GM13976 (cell line): ENCODE data around the gene FYTTD1.

Experiments
- DNase-seq: peaks from one replicate; pipeline ENCODE4 v3.0.0; 2012; ENCODE audit warnings: low spot score
- CTCF ChIP-seq: IDR thresholded peaks from 2 replicates; pipeline ENCODE4 v1.5.1; 2012; ENCODE audit warnings: borderline replicate concordance, mild to moderate bottlenecking; ENCODE audit not compliant: insufficient read depth; ENCODE audit errors: extremely low read depth, missing control alignments, control extremely low read depth
- in situ Hi-C: fragments of 300-500 bp; cut with MboI; formaldehyde crosslinking; loops from one replicate; pipeline ENCODE4 v1.12.0; 2022; ENCODE audit warnings: low sequenced_read_pairs, mixed read lengths, inconsistent platforms; ENCODE audit not compliant: unreplicated experiment

FYTTD1 gene

GRCh38 chr3:197807969-197808587 is 58.4 kb downstream of the FYTTD1 start:
- no peak for DNase-seq
- no peak for TF ChIP-seq CTCF
- in situ Hi-C loops = no loop called here

- no peak for DNase-seq
Measured at GRCh38 chr3:197809356-197810020, 59.8 kb downstream of the FYTTD1 start.

GRCh38 chr3:197810901-197811300 is 61.2 kb downstream of the FYTTD1 start:
- in situ Hi-C loops = no loop called here
- no peak for DNase-seq
- TF ChIP-seq CTCF = no peak

More at GRCh38 chr3:197809356-197810020, 59.8 kb downstream of the FYTTD1 start:
- no peak for TF ChIP-seq CTCF
- in situ Hi-C loops = no loop called here

- no peak for DNase-seq
- in situ Hi-C loops = no loop called here
- TF ChIP-seq CTCF = no peak
Measured at GRCh38 chr3:197811343-197811742, 61.7 kb downstream of the FYTTD1 start.

GRCh38 chr3:197814372-197814771 is 64.7 kb downstream of the FYTTD1 start:
- in situ Hi-C loops = no loop called here
- DNase-seq = no peak
- TF ChIP-seq CTCF = no peak

GRCh38 chr3:197820550-197821335 is 71.1 kb downstream of the FYTTD1 start:
- no peak for DNase-seq
- TF ChIP-seq CTCF = no peak

More at GRCh38 chr3:197820550-197821335, 71.1 kb downstream of the FYTTD1 start:
- in situ Hi-C loops = no loop called here
